Prostate gland (tissue), 2 donors: ENCODE results near the gene ABCA1.

ENCODE experiments used
- CTCF ChIP-seq, 4 experiments: fragments of 200-600 bp in 2 of 4; fragments of 450-650 bp in 2 of 4; sonication (generic) in 2 of 4; IDR thresholded peaks; 1 replicate in 3 of 4; 2 replicates in 1 of 4; pipeline ENCODE4 v1.5.1; 2016 to 2019; ENCODE audit warnings: antibody characterized with exemption in 4 of 4, mild to moderate bottlenecking in 2 of 4, moderate library complexity in 2 of 4
- POLR2A ChIP-seq: fragments of 450-650 bp; IDR thresholded peaks from one replicate; pipeline ENCODE4 v1.6.1; 2016; ENCODE audit warnings: antibody characterized with exemption, mild to moderate bottlenecking

- no peak for TF ChIP-seq CTCF (IDR thresholded peaks at IDR 0.05)
- no peak for TF ChIP-seq POLR2A
Observed at GRCh38 chr9:104931256-104931655, 3.3 kb upstream of the ABCA1 start.
